GM21723 (cell line): ENCODE results near the gene SRCIN1.

Source experiments
- ATAC-seq: cut with Tn5 transposase; IDR thresholded peaks from one replicate; pipeline ENCODE4 v1.9.1; 2021; ENCODE audit warnings: mild to moderate bottlenecking, moderate library complexity; ENCODE audit not compliant: unreplicated experiment

SRCIN1 gene

GRCh38 chr17:38583828-38584349 lies 21.9 kb downstream of the SRCIN1 start:
- ATAC-seq: no peak

- ATAC-seq: no peak
These were observed 22.6 kb downstream of the SRCIN1 start for GRCh38 chr17:38583176-38583575.

- ATAC-seq: no peak
These were observed 23.7 kb downstream of the SRCIN1 start for GRCh38 chr17:38582069-38582468.

GRCh38 chr17:38579934-38580333 lies 25.8 kb downstream of the SRCIN1 start:
- no peak for ATAC-seq

GRCh38 chr17:38579083-38579480 lies 26.7 kb downstream of the SRCIN1 start:
- ATAC-seq: no peak

GRCh38 chr17:38578229-38579082 lies 27.3 kb downstream of the SRCIN1 start:
- ATAC-seq: no peak

GRCh38 chr17:38577645-38578173 lies 28.0 kb downstream of the SRCIN1 start:
- no peak for ATAC-seq

GRCh38 chr17:38577244-38577643 lies 28.5 kb downstream of the SRCIN1 start:
- ATAC-seq: no peak

GRCh38 chr17:38575781-38576180 lies 30.0 kb downstream of the SRCIN1 start:
- no peak for ATAC-seq

GRCh38 chr17:38574712-38575111 lies 31.0 kb downstream of the SRCIN1 start:
- ATAC-seq: no peak

- no peak for ATAC-seq
These were observed 32.9 kb downstream of the SRCIN1 start for GRCh38 chr17:38572669-38573365.

- no peak for ATAC-seq
These were observed 33.7 kb downstream of the SRCIN1 start for GRCh38 chr17:38571833-38572668.

- no peak for ATAC-seq
These were observed 35.8 kb downstream of the SRCIN1 start for GRCh38 chr17:38569701-38570512.

GRCh38 chr17:38568845-38569510 lies 36.8 kb downstream of the SRCIN1 start:
- no peak for ATAC-seq

- no peak for ATAC-seq
These were observed 37.5 kb downstream of the SRCIN1 start for GRCh38 chr17:38568274-38568673.

GRCh38 chr17:38567350-38567749 lies 38.4 kb downstream of the SRCIN1 start:
- ATAC-seq: no peak

- ATAC-seq: no peak
These were observed 39.1 kb downstream of the SRCIN1 start for GRCh38 chr17:38566666-38567031.

- no peak for ATAC-seq
These were observed 39.7 kb downstream of the SRCIN1 start for GRCh38 chr17:38565853-38566665.

GRCh38 chr17:38564869-38565268 lies 40.9 kb downstream of the SRCIN1 start:
- no peak for ATAC-seq
